PC-3 (cell line): ENCODE data around the gene SOS1. TPM values are rescaled to one million over a fixed set of nuclear protein-coding genes. Genes with fewer than 3 reads are reported as not detected.

Experiments
- ATAC-seq: fragments of 200-7000 bp; cut with Tn5 transposase; 2 replicates; pipeline ENCODE4 v1.9.1; 2020; ENCODE audit warnings: mild to moderate bottlenecking, moderate library complexity
- BruUV-seq: library from RNA; stranded (reverse); fragments of 400-500 nt; replicated peaks from 2 replicates; lab custom pipeline; 2021; lab: Mats Ljungman, UMichigan
- CTCF ChIA-PET: fragments of 300-600 bp; sonication (Branson Sonifier 250); formaldehyde crosslinking; loops from one replicate; lab custom pipeline; 2022; ENCODE audit warnings: antibody characterized with exemption; lab: Charles Lee
- POLR2A ChIA-PET: fragments of 300-600 bp; sonication (Branson Sonifier 250); formaldehyde crosslinking; loops from one replicate; lab custom pipeline; 2022; ENCODE audit warnings: antibody characterized with exemption; ENCODE audit not compliant: unreplicated experiment; lab: Charles Lee
- DNase-seq: peaks from one replicate; pipeline ENCODE4 v3.0.0-alpha.2; 2015
- H2AFZ ChIP-seq: fragments of 300-600 bp; sonication (generic); 2 replicates; pipeline ENCODE4 v1.6.0; 2016; ENCODE audit warnings: antibody characterized with exemption, low read length
- H3F3A ChIP-seq: fragments of 300-600 bp; sonication (generic); one replicate; pipeline ENCODE4 v1.6.0; 2017; ENCODE audit warnings: antibody characterized with exemption, low read length, control low read depth, mild to moderate bottlenecking; ENCODE audit not compliant: unreplicated experiment
- H3K27ac ChIP-seq: fragments of 300-600 bp; sonication (generic); 2 replicates; pipeline ENCODE4 v1.5.1; 2016; ENCODE audit warnings: mild to moderate bottlenecking, low read length
- H3K27me3 ChIP-seq: fragments of 300-600 bp; sonication (generic); 2 replicates; pipeline ENCODE4 v1.6.1; 2016; ENCODE audit warnings: low read length, mixed read lengths
- H3K36me3 ChIP-seq: fragments of 300-600 bp; sonication (generic); 2 replicates; pipeline ENCODE4 v1.6.1; 2016; ENCODE audit warnings: low read depth, mixed run types, low read length, mixed read lengths
- H3K4me1 ChIP-seq: fragments of 300-600 bp; sonication (generic); 2 replicates; pipeline ENCODE4 v1.5.1; 2016; ENCODE audit warnings: low read length; ENCODE audit not compliant: insufficient read depth
- H3K4me2 ChIP-seq: fragments of 300-600 bp; sonication (generic); 2 replicates; pipeline ENCODE4 v1.6.0; 2016; ENCODE audit warnings: low read length
- H3K4me3 ChIP-seq: fragments of 300-600 bp; sonication (generic); 2 replicates; pipeline ENCODE4 v1.5.1; 2016; ENCODE audit warnings: mild to moderate bottlenecking, low read length, mixed read lengths
- H3K79me2 ChIP-seq: fragments of 300-600 bp; sonication (generic); 2 replicates; pipeline ENCODE4 v1.6.1; 2017; ENCODE audit warnings: low read length, mixed read lengths
- H3K9ac ChIP-seq: fragments of 300-600 bp; sonication (generic); 2 replicates; pipeline ENCODE4 v1.6.0; 2016; ENCODE audit warnings: mild to moderate bottlenecking, low read length
- H3K9me2 ChIP-seq: fragments of 300-600 bp; sonication (generic); replicated peaks from 2 replicates; pipeline ENCODE4 v1.6.1; 2016; ENCODE audit warnings: mixed run types, low read length, mixed read lengths
- H3K9me3 ChIP-seq: fragments of 300-600 bp; sonication (generic); 2 replicates; pipeline ENCODE4 v1.6.1; 2016; ENCODE audit warnings: low read length, mixed read lengths
- H4K20me1 ChIP-seq: fragments of 300-600 bp; sonication (generic); 2 replicates; pipeline ENCODE4 v1.6.1; 2016; ENCODE audit warnings: low read length, mixed read lengths
- EZH2 ChIP-seq: fragments of 300-600 bp; sonication (generic); IDR thresholded peaks from one replicate; pipeline ENCODE4 v1.6.1; 2017; ENCODE audit warnings: antibody characterized with exemption, mild to moderate bottlenecking, low read length; ENCODE audit not compliant: unreplicated experiment
- EZH2phosphoT487 ChIP-seq: fragments of 300-600 bp; sonication (generic); IDR thresholded peaks from 2 replicates; pipeline ENCODE4 v1.6.1; 2018; ENCODE audit warnings: mild to moderate bottlenecking, antibody characterized with exemption, low read length, borderline replicate concordance
- intact Hi-C: fragments of 100-400 bp; cut with micrococcal nuclease; formaldehyde crosslinking; loops from 2 replicates; pipeline ENCODE4 v1.9.0; 2023
- total RNA-seq: library from RNA; depleted of rRNA; stranded (reverse); fragments of >200 nt; gene quantifications from 2 replicates; pipeline ENCODE4 v1.2.3, GENCODE V29; 2014
- TF ChIP-seq, protein P1 (sequence below): fragments of 300-600 bp; sonication (generic); conservative IDR thresholded peaks from 2 replicates; pipeline ENCODE4 v1.5.1; 2017; ENCODE audit warnings: antibody characterized with exemption, low read depth, mild to moderate bottlenecking, low read length

SOS1 gene
- total RNA-seq, 1 experiment from 2014 or later = 9.7 TPM

DNA sequence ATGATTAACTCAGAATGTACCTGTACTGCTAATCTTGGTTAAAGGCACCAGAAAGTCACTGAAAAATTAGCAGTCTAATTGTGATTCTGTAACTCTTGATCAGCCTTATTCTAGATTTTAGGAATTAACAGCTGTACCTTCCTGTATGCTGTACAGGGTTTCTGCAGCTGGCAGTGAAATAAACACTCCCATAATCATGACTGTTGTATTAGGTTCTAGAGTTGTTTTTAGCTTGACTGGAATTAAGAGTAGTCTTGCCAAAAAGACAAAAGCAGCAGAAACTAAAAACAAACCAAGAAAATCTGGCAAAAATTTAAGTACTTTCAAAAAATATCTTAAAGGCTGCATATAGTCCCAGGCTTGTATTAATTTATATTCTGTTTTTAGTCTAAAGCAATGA is 103.5 kb downstream of the SOS1 start:
- CTCF ChIA-PET = no interaction called here
- Histone ChIP-seq H3K9ac (no peak overlapping the region), H4K20me1 (no peaks in the 10 kb centered on the region), H3K9me2 (no peaks in the 10 kb centered on the region), H2AFZ (no peak overlapping the region), H3F3A (no peaks in the 10 kb centered on the region), H3K9me3 (no peaks in the 10 kb centered on the region), H3K4me3 (no peak overlapping the region), H3K27me3 (no peaks in the 10 kb centered on the region), H3K4me2 (no peak overlapping the region), H3K4me1 (no peaks in the 10 kb centered on the region), H3K36me3 (peaks cover 10% of the 10 kb centered on the region; the same call in 1 of the 2 replicates), H3K27ac (no peak overlapping the region), H3K79me2 (no peaks in the 10 kb centered on the region)
- intact Hi-C loops = no loop called here
- no peak for DNase-seq
- BruUV-seq = no TSS peak
- no peak for ATAC-seq
- POLR2A ChIA-PET = no interaction called here
- TF ChIP-seq, protein P1, sequence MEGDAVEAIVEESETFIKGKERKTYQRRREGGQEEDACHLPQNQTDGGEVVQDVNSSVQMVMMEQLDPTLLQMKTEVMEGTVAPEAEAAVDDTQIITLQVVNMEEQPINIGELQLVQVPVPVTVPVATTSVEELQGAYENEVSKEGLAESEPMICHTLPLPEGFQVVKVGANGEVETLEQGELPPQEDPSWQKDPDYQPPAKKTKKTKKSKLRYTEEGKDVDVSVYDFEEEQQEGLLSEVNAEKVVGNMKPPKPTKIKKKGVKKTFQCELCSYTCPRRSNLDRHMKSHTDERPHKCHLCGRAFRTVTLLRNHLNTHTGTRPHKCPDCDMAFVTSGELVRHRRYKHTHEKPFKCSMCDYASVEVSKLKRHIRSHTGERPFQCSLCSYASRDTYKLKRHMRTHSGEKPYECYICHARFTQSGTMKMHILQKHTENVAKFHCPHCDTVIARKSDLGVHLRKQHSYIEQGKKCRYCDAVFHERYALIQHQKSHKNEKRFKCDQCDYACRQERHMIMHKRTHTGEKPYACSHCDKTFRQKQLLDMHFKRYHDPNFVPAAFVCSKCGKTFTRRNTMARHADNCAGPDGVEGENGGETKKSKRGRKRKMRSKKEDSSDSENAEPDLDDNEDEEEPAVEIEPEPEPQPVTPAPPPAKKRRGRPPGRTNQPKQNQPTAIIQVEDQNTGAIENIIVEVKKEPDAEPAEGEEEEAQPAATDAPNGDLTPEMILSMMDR = no peak
- TF ChIP-seq EZH2phosphoT487 (no peak), EZH2 (no peak)

DNA sequence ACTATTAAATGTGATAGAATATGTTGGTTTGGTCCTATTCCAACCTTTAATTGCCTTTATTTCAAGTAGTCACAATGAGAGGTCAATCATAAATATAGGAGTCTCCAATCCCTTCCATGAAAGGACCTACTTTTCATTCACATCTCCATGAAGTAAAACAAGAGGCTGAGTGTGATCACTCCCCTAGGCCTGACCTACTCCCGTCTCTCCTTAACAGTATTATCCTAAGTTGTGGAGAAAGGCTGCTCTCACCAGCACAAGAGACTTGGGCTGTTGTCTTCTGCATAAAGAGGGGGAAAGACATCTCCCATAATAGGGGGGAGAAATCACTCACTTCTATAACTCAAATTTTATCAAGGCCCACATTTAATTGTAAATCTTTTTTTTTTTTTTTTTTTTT is 105.4 kb downstream of the SOS1 start:
- TF ChIP-seq EZH2 (no peak), EZH2phosphoT487 (no peak)
- TF ChIP-seq, protein P1 = no peak

GRCh38 chr2:39013871-39014270 is 107.0 kb downstream of the SOS1 start:
- Histone ChIP-seq H3K36me3 (peaks cover 21% of the 10 kb centered on the region), H3K9me2 (no peaks in the 10 kb centered on the region), H3K79me2 (no peaks in the 10 kb centered on the region), H4K20me1 (no peaks in the 10 kb centered on the region), H3K9me3 (no peaks in the 10 kb centered on the region), H3K27ac (no peak overlapping the region), H3K4me3 (no peak overlapping the region), H3K9ac (no peak overlapping the region), H3K4me2 (no peak overlapping the region), H3K27me3 (no peaks in the 10 kb centered on the region), H3F3A (no peaks in the 10 kb centered on the region), H2AFZ (no peak overlapping the region), H3K4me1 (no peaks in the 10 kb centered on the region)
- BruUV-seq = no TSS peak
- no peak for ATAC-seq
- intact Hi-C loops = no loop called here
- ChIA-PET CTCF (no interaction called here), POLR2A (interaction anchor here (0.8 kb wide), 1 partner anchor 166 kb away, joined by 4 read pairs; no protein-coding TSS in a partner anchor)
- no peak for DNase-seq
- TF ChIP-seq EZH2 (no peak), EZH2phosphoT487 (no peak)
- TF ChIP-seq, protein P1 = no peak

More for the DNA sequence above, 105.4 kb downstream of the SOS1 start:
- Histone ChIP-seq H3K79me2 (no peaks in the 10 kb centered on the region), H3K27me3 (no peaks in the 10 kb centered on the region), H2AFZ (no peak overlapping the region), H3F3A (no peaks in the 10 kb centered on the region), H3K9ac (no peak overlapping the region), H3K9me3 (no peaks in the 10 kb centered on the region), H3K27ac (no peak overlapping the region), H4K20me1 (no peaks in the 10 kb centered on the region), H3K4me1 (no peaks in the 10 kb centered on the region), H3K36me3 (peaks cover 15% of the 10 kb centered on the region), H3K4me2 (no peak overlapping the region), H3K9me2 (no peaks in the 10 kb centered on the region), H3K4me3 (no peak overlapping the region)
- CTCF ChIA-PET = no interaction called here
- BruUV-seq = no TSS peak
- POLR2A ChIA-PET = no interaction called here
- DNase-seq (no peak), ATAC-seq (no peak)
- intact Hi-C loops = no loop called here
